Testis (tissue), 2 donors: ENCODE data around the gene MAN1C1.

Experiments used
- CTCF ChIP-seq, 3 experiments: fragments of 450-650 bp in 2 of 3; fragments of 200-600 bp in 1 of 3; sonication (generic) in 1 of 3; IDR thresholded peaks; one replicate each; pipeline ENCODE4 v1.5.1; 2016 to 2019; ENCODE audit warnings: antibody characterized with exemption in 3 of 3, mild to moderate bottlenecking in 2 of 3, moderate library complexity in 1 of 3
- POLR2A ChIP-seq: fragments of 450-650 bp; IDR thresholded peaks from one replicate; pipeline ENCODE4 v1.6.1; 2017; ENCODE audit warnings: antibody characterized with exemption, mild to moderate bottlenecking, moderate library complexity

- TF ChIP-seq CTCF (IDR thresholded peaks at IDR 0.05), result no peak
- no peak for TF ChIP-seq POLR2A
These were observed 67.8 kb downstream of the MAN1C1 start for GRCh38 chr1:25684216-25684965.
